Activated naive CD8-positive, alpha-beta T cell (primary cell): ENCODE results near the gene LYPLAL1.
"Not testable (repeated sequence)": the region's sequence is repeated elsewhere in the genome, so short reads cannot be mapped to it uniquely, and the experiment has no call there.

Experiments
- H3K27ac Mint-ChIP-seq: one replicate; pipeline ENCODE4 v1.8.0; 2021; ENCODE audit warnings: mixed read lengths
- H3K27me3 Mint-ChIP-seq: one replicate; pipeline ENCODE4 v1.8.0; 2021; ENCODE audit warnings: mixed read lengths
- H3K36me3 Mint-ChIP-seq: one replicate; pipeline ENCODE4 v1.8.0; 2021; ENCODE audit warnings: mixed read lengths
- H3K4me1 Mint-ChIP-seq: one replicate; pipeline ENCODE4 v1.8.0; 2021; ENCODE audit warnings: low read depth, mixed read lengths
- H3K4me3 Mint-ChIP-seq: one replicate; pipeline ENCODE4 v1.8.0; 2021; ENCODE audit warnings: mild to moderate bottlenecking, mixed read lengths
- H3K9me3 Mint-ChIP-seq: one replicate; pipeline ENCODE4 v1.8.0; 2021; ENCODE audit warnings: low read depth, mixed read lengths

Gene LYPLAL1

GRCh38 chr1:219220945-219221344 lies 47.3 kb downstream of the LYPLAL1 start:
- Mint-ChIP-seq H3K4me3 (no peak overlapping the region), H3K27ac (no peak overlapping the region), H3K9me3 (no peaks in the 10 kb centered on the region), H3K27me3 (no peaks in the 10 kb centered on the region), H3K36me3 (peaks cover 35% of the 10 kb centered on the region), H3K4me1 (no peaks in the 10 kb centered on the region)

- no peaks in the 10 kb centered on the region for H3K9me3 Mint-ChIP-seq
- H3K27me3 Mint-ChIP-seq: no peaks in the 10 kb centered on the region
- no peaks in the 10 kb centered on the region for H3K4me1 Mint-ChIP-seq
- no peak overlapping the region for H3K27ac Mint-ChIP-seq
- H3K4me3 Mint-ChIP-seq: no peak overlapping the region
- H3K36me3 Mint-ChIP-seq: peaks cover 30% of the 10 kb centered on the region
These were observed 49.8 kb downstream of the LYPLAL1 start for GRCh38 chr1:219223496-219223895.

GRCh38 chr1:219226196-219226595 lies 52.5 kb downstream of the LYPLAL1 start:
- H3K4me1 Mint-ChIP-seq: no peaks in the 10 kb centered on the region
- peaks cover 31% of the 10 kb centered on the region for H3K36me3 Mint-ChIP-seq
- H3K9me3 Mint-ChIP-seq: no peaks in the 10 kb centered on the region
- no peak overlapping the region for H3K4me3 Mint-ChIP-seq
- no peak overlapping the region for H3K27ac Mint-ChIP-seq
- H3K27me3 Mint-ChIP-seq: no peaks in the 10 kb centered on the region

- Mint-ChIP-seq H3K4me1 (no peaks in the 10 kb centered on the region), H3K27me3 (no peaks in the 10 kb centered on the region), H3K9me3 (no peaks in the 10 kb centered on the region), H3K4me3 (no peak overlapping the region), H3K36me3 (peaks cover 27% of the 10 kb centered on the region), H3K27ac (no peak overlapping the region)
These were observed 53.8 kb downstream of the LYPLAL1 start for GRCh38 chr1:219227360-219228057.

GRCh38 chr1:219228058-219228419 lies 54.4 kb downstream of the LYPLAL1 start:
- no peak overlapping the region for H3K4me3 Mint-ChIP-seq

GRCh38 chr1:219232890-219233289 lies 59.2 kb downstream of the LYPLAL1 start:
- Mint-ChIP-seq H3K27ac (no peak overlapping the region), H3K9me3 (no peaks in the 10 kb centered on the region), H3K36me3 (peaks cover 9% of the 10 kb centered on the region), H3K4me3 (no peak overlapping the region), H3K27me3 (no peaks in the 10 kb centered on the region), H3K4me1 (no peaks in the 10 kb centered on the region)

More at GRCh38 chr1:219228058-219228419, 54.4 kb downstream of the LYPLAL1 start:
- H3K4me1 Mint-ChIP-seq: no peaks in the 10 kb centered on the region
- H3K36me3 Mint-ChIP-seq: peaks cover 23% of the 10 kb centered on the region
- H3K9me3 Mint-ChIP-seq: no peaks in the 10 kb centered on the region
- H3K27me3 Mint-ChIP-seq: no peaks in the 10 kb centered on the region
- H3K27ac Mint-ChIP-seq: no peak overlapping the region

- Mint-ChIP-seq H3K36me3 (peaks cover 2% of the 10 kb centered on the region), H3K27ac (no peak overlapping the region), H3K9me3 (no peaks in the 10 kb centered on the region), H3K4me3 (no peak overlapping the region), H3K4me1 (no peaks in the 10 kb centered on the region), H3K27me3 (no peaks in the 10 kb centered on the region)
These were observed 62.3 kb downstream of the LYPLAL1 start for GRCh38 chr1:219235903-219236481.

- Mint-ChIP-seq H3K36me3 (peaks cover 4% of the 10 kb centered on the region), H3K4me3 (no peak overlapping the region), H3K4me1 (no peaks in the 10 kb centered on the region), H3K27me3 (no peaks in the 10 kb centered on the region), H3K27ac (no peak overlapping the region), H3K9me3 (no peaks in the 10 kb centered on the region)
These were observed 63.4 kb downstream of the LYPLAL1 start for GRCh38 chr1:219236933-219237610.

- H3K4me3 Mint-ChIP-seq: no peak overlapping the region
- no peaks in the 10 kb centered on the region for H3K9me3 Mint-ChIP-seq
- peaks cover 7% of the 10 kb centered on the region for H3K36me3 Mint-ChIP-seq
- no peak overlapping the region for H3K27ac Mint-ChIP-seq
- no peaks in the 10 kb centered on the region for H3K27me3 Mint-ChIP-seq
- H3K4me1 Mint-ChIP-seq: no peaks in the 10 kb centered on the region
These were observed 65.8 kb downstream of the LYPLAL1 start for GRCh38 chr1:219239518-219239917.

- Mint-ChIP-seq H3K9me3 (no peaks in the 10 kb centered on the region), H3K27ac (no peak overlapping the region), H3K36me3 (peaks cover 7% of the 10 kb centered on the region), H3K4me3 (no peak overlapping the region), H3K4me1 (no peaks in the 10 kb centered on the region), H3K27me3 (no peaks in the 10 kb centered on the region)
These were observed 71.2 kb downstream of the LYPLAL1 start for GRCh38 chr1:219244864-219245263.

- H3K9me3 Mint-ChIP-seq: no peaks in the 10 kb centered on the region
- no peaks in the 10 kb centered on the region for H3K4me1 Mint-ChIP-seq
- no peaks in the 10 kb centered on the region for H3K27me3 Mint-ChIP-seq
- H3K4me3 Mint-ChIP-seq: no peak overlapping the region
- H3K36me3 Mint-ChIP-seq: peaks cover 13% of the 10 kb centered on the region
- H3K27ac Mint-ChIP-seq: no peak overlapping the region
These were observed 73.8 kb downstream of the LYPLAL1 start for GRCh38 chr1:219247441-219247840.

GRCh38 chr1:219250468-219250867 lies 76.8 kb downstream of the LYPLAL1 start:
- not testable (repeated sequence) for H3K4me3 Mint-ChIP-seq, H3K9me3 Mint-ChIP-seq, H3K4me1 Mint-ChIP-seq, H3K27ac Mint-ChIP-seq, H3K27me3 Mint-ChIP-seq
- peaks cover 25% of the 10 kb centered on the region for H3K36me3 Mint-ChIP-seq

GRCh38 chr1:219257751-219258150 lies 84.1 kb downstream of the LYPLAL1 start:
- Mint-ChIP-seq H3K27ac (no peak overlapping the region), H3K9me3 (peaks cover 18% of the 10 kb centered on the region)

GRCh38 chr1:219261454-219261853 lies 87.8 kb downstream of the LYPLAL1 start:
- H3K4me1 Mint-ChIP-seq: no peaks in the 10 kb centered on the region
- peaks cover 13% of the 10 kb centered on the region for H3K9me3 Mint-ChIP-seq
- peaks cover 19% of the 10 kb centered on the region for H3K36me3 Mint-ChIP-seq
- H3K27me3 Mint-ChIP-seq: no peaks in the 10 kb centered on the region
- no peak overlapping the region for H3K4me3 Mint-ChIP-seq
- no peak overlapping the region for H3K27ac Mint-ChIP-seq

More at GRCh38 chr1:219257751-219258150, 84.1 kb downstream of the LYPLAL1 start:
- H3K4me3 Mint-ChIP-seq: no peak overlapping the region
- H3K4me1 Mint-ChIP-seq: no peaks in the 10 kb centered on the region
- H3K27me3 Mint-ChIP-seq: no peaks in the 10 kb centered on the region
- peaks cover 36% of the 10 kb centered on the region for H3K36me3 Mint-ChIP-seq
